IMR-90 (cell line): ENCODE results near the gene NBPF1. TPM values are rescaled to one million over a fixed set of nuclear protein-coding genes. Genes with fewer than 3 reads are reported as not detected.
"Not testable (repeated sequence)": the region's sequence is repeated elsewhere in the genome, so short reads cannot be mapped to it uniquely, and the experiment has no call there.

Experiments used
- ATAC-seq: fragments of 200-7000 bp; cut with Tn5 transposase; 2 replicates; pipeline ENCODE4 v1.9.1; 2020; ENCODE audit warnings: low read depth, mild to moderate bottlenecking, moderate library complexity
- BruUV-seq: library from RNA; stranded (reverse); fragments of 400-500 nt; replicated peaks from 2 replicates; lab custom pipeline; 2021; lab: Mats Ljungman, UMichigan
- CTCF ChIA-PET: fragments of 300-600 bp; formaldehyde crosslinking; extraction: SDS; loops from one replicate; lab custom pipeline; 2021; ENCODE audit warnings: antibody characterized with exemption; lab: Yijun Ruan, JAX
- POLR2A ChIA-PET: fragments of 300-600 bp; sonication (Branson Sonifier 250); formaldehyde crosslinking; loops from one replicate; lab custom pipeline; 2022; ENCODE audit warnings: antibody characterized with exemption; ENCODE audit not compliant: unreplicated experiment; lab: Charles Lee
- DNase-seq: peaks from one replicate; pipeline ENCODE4 v3.0.0; 2013
- H2AFZ ChIP-seq: replicated peaks from 2 replicates; pipeline ENCODE3; 2013; ENCODE audit warnings: low read length, mild to moderate bottlenecking; ENCODE audit not compliant: poor library complexity
- H2AK5ac ChIP-seq: 2 replicates; pipeline ENCODE4 v1.6.1; 2013; ENCODE audit warnings: low read depth, low read length, inconsistent platforms
- H2AK9ac ChIP-seq: replicated peaks from 2 replicates; pipeline ENCODE3; 2013; ENCODE audit warnings: mild to moderate bottlenecking, low read depth, low read length, moderate library complexity; ENCODE audit not compliant: poor library complexity
- H2BK120ac ChIP-seq: 2 replicates; pipeline ENCODE4 v1.6.1; 2013; ENCODE audit warnings: low read depth, low read length, inconsistent platforms
- H2BK15ac ChIP-seq: 3 replicates; pipeline ENCODE4 v1.6.1; 2013; ENCODE audit warnings: low read depth, low read length, inconsistent platforms
- H2BK20ac ChIP-seq: 2 replicates; pipeline ENCODE4 v1.6.1; 2013; ENCODE audit warnings: low read depth, mild to moderate bottlenecking, inconsistent platforms, low read length, moderate library complexity
- H2BK5ac ChIP-seq: 2 replicates; pipeline ENCODE4 v1.6.1; 2013; ENCODE audit warnings: mild to moderate bottlenecking, low read depth, low read length, inconsistent platforms; ENCODE audit not compliant: poor library complexity, severe bottlenecking
- H3K14ac ChIP-seq: replicated peaks from 2 replicates; pipeline ENCODE4 v1.6.1; 2013; ENCODE audit warnings: low read depth, low read length, inconsistent platforms
- H3K18ac ChIP-seq: 2 replicates; pipeline ENCODE4 v1.6.1; 2013; ENCODE audit warnings: low read depth, low read length, control low read depth
- H3K23ac ChIP-seq: 2 replicates; pipeline ENCODE4 v1.6.1; 2013; ENCODE audit warnings: low read depth, low read length, inconsistent platforms
- H3K27ac ChIP-seq: 2 replicates; pipeline ENCODE4 v1.5.1; 2013; ENCODE audit warnings: mild to moderate bottlenecking, control low read depth, low read length; ENCODE audit not compliant: insufficient read depth
- H3K27me3 ChIP-seq: 2 replicates; pipeline ENCODE4 v1.6.1; 2013; ENCODE audit warnings: low read length; ENCODE audit not compliant: control insufficient read depth, insufficient read depth
- H3K36me3 ChIP-seq: 2 replicates; pipeline ENCODE4 v1.6.1; 2013; ENCODE audit warnings: low read length, mixed read lengths; ENCODE audit not compliant: control insufficient read depth, insufficient read depth
- H3K4ac ChIP-seq: 2 replicates; pipeline ENCODE4 v1.6.1; 2013; ENCODE audit warnings: low read depth, low read length, inconsistent platforms
- H3K4me1 ChIP-seq: 2 replicates; pipeline ENCODE4 v1.6.1; 2013; ENCODE audit warnings: low read length, mixed read lengths; ENCODE audit not compliant: control insufficient read depth, insufficient read depth
- H3K4me2 ChIP-seq: 2 replicates; pipeline ENCODE4 v1.6.1; 2013; ENCODE audit warnings: low read depth, mild to moderate bottlenecking, control low read depth, low read length, moderate library complexity
- H3K4me3 ChIP-seq: 2 replicates; pipeline ENCODE4 v1.5.1; 2013; ENCODE audit warnings: low read depth, mild to moderate bottlenecking, control low read depth, low read length, moderate library complexity; ENCODE audit not compliant: insufficient read depth
- H3K56ac ChIP-seq: 2 replicates; pipeline ENCODE4 v1.6.1; 2013; ENCODE audit warnings: low read length, inconsistent platforms; ENCODE audit not compliant: insufficient read depth; ENCODE audit errors: extremely low read depth
- H3K79me1 ChIP-seq, 2 experiments: 2 replicates each; pipeline ENCODE4 v1.6.1; 2013; ENCODE audit warnings: low read length in 2 of 2, inconsistent platforms in 1 of 2, low read depth in 1 of 2
- H3K9ac ChIP-seq: 2 replicates; pipeline ENCODE4 v1.6.1; 2013; ENCODE audit warnings: low read depth, low read length, control low read depth
- H3K9me1 ChIP-seq: 2 replicates; pipeline ENCODE4 v1.6.1; 2013; ENCODE audit warnings: low read length, inconsistent platforms; ENCODE audit not compliant: insufficient read depth
- H3K9me3 ChIP-seq: 2 replicates; pipeline ENCODE4 v1.6.1; 2013; ENCODE audit warnings: low read length; ENCODE audit not compliant: control insufficient read depth, insufficient read depth
- H4K20me1 ChIP-seq: 2 replicates; pipeline ENCODE4 v1.6.1; 2013; ENCODE audit warnings: low read length, inconsistent platforms; ENCODE audit not compliant: insufficient read depth
- H4K5ac ChIP-seq: 2 replicates; pipeline ENCODE4 v1.6.1; 2013; ENCODE audit warnings: mild to moderate bottlenecking, low read depth, low read length, control low read depth
- H4K8ac ChIP-seq, 2 experiments: 2 replicates each; pipeline ENCODE4 v1.6.1; 2013; ENCODE audit warnings: low read depth in 2 of 2, low read length in 2 of 2, control low read depth in 1 of 2, inconsistent platforms in 1 of 2
- H4K91ac ChIP-seq: 2 replicates; pipeline ENCODE4 v1.6.1; 2013; ENCODE audit warnings: low read depth, low read length, inconsistent platforms; ENCODE audit not compliant: insufficient read depth
- WGBS, 2 experiments: methylation state at CpG; one replicate each; pipeline versions ENCODE4 v1.1.5 to v1.1.7; 2013; ENCODE audit warnings: missing lambda C conversion rate in 2 of 2; ENCODE audit not compliant: insufficient read length in 1 of 2; ENCODE audit errors: extremely low coverage in 2 of 2; 5-methylcytosine and 5-hydroxymethylcytosine counted together
- dilution Hi-C: fragments of 300-500 bp; cut with HindIII; formaldehyde crosslinking; loops from one replicate; pipeline ENCODE4 v1.14.3; 2018; ENCODE audit warnings: low sequenced_read_pairs; ENCODE audit not compliant: unreplicated experiment
- in situ Hi-C: fragments of 300-500 bp; cut with MboI; formaldehyde crosslinking; loops from 3 replicates; pipeline ENCODE4 v1.14.3; 2019; ENCODE audit warnings: low sequenced_read_pairs, inconsistent platforms, mixed read lengths
- intact Hi-C: fragments of 100-400 bp; cut with micrococcal nuclease; formaldehyde crosslinking; loops from 2 replicates; pipeline ENCODE4 v1.10.0; 2022
- polyA plus RNA-seq, 3 experiments: library from polyadenylated mRNA; depleted of rRNA; stranded (reverse); fragments of >200 nt; gene quantifications; 2 replicates each; pipeline ENCODE4 v1.2.3, GENCODE V29; 2012; ENCODE audit warnings: low replicate concordance in 1 of 3
- total RNA-seq: library from RNA; depleted of rRNA; stranded (reverse); fragments of >200 nt; gene quantifications from 2 replicates; pipeline ENCODE4 v1.2.3, GENCODE V29; 2012

Gene NBPF1
- total and polyA plus RNA-seq, 2 of the 4 experiments (the other 2 are of a cell fraction): 18.8 to 25.3 TPM

GRCh38 chr1:16656981-16657683 lies 43.8 kb upstream of the NBPF1 start:
- DNase-seq, H3K36me3 ChIP-seq, H2AK9ac ChIP-seq, H4K91ac ChIP-seq, H3K4me2 ChIP-seq, BruUV-seq, H3K9ac ChIP-seq, H3K4me1 ChIP-seq, H3K79me1 ChIP-seq, H3K23ac ChIP-seq, H3K4ac ChIP-seq, H2AFZ ChIP-seq, H2AK5ac ChIP-seq, CTCF ChIA-PET, H2BK20ac ChIP-seq, H3K18ac ChIP-seq, dilution Hi-C loops, POLR2A ChIA-PET, ATAC-seq, H4K8ac ChIP-seq, H3K56ac ChIP-seq, H3K27me3 ChIP-seq, H3K9me3 ChIP-seq, in situ Hi-C loops, H3K9me1 ChIP-seq, H3K27ac ChIP-seq, H3K4me3 ChIP-seq, H3K14ac ChIP-seq, H2BK5ac ChIP-seq, H4K5ac ChIP-seq, H4K20me1 ChIP-seq, intact Hi-C loops, H2BK120ac ChIP-seq, H2BK15ac ChIP-seq: not testable (repeated sequence)
- no CpG with 5 or more reads among the region's 14 CpGs for WGBS, 2 experiments

DNA sequence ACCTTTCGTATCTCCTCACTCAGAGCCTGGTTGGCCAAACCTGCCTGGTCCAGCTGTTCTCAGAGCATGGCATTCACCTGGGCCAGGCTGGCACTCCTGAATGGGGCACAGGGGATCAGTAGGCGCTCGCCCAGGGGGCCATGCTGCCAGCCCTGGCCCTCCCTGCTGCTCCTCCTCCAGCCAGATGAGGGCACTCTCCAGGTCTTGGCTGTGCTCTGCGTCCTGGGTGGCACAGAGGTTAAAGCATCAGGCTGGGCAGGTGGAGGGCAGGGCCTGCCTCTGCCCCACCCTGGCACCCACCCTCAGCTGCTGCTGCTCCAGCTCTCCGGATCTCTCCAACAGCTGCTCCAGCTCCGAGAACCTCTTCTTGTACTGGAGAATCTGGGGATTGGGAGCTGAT lies 43.2 kb upstream of the NBPF1 start:
- WGBS, 2 experiments: no CpG with 5 or more reads among the region's 6 CpGs
- dilution Hi-C loops, H4K8ac ChIP-seq, H3K27me3 ChIP-seq, H3K18ac ChIP-seq, H2AK5ac ChIP-seq, H4K5ac ChIP-seq, H2BK15ac ChIP-seq, H2BK120ac ChIP-seq, H4K20me1 ChIP-seq, H2AK9ac ChIP-seq, H2BK20ac ChIP-seq, H2BK5ac ChIP-seq, H3K79me1 ChIP-seq, H3K9me3 ChIP-seq, H3K4me2 ChIP-seq, in situ Hi-C loops, H3K14ac ChIP-seq, H3K36me3 ChIP-seq, H3K9me1 ChIP-seq, intact Hi-C loops, BruUV-seq, H3K27ac ChIP-seq, H3K4ac ChIP-seq, H3K4me1 ChIP-seq, H3K56ac ChIP-seq, H3K23ac ChIP-seq, H2AFZ ChIP-seq, CTCF ChIA-PET, H3K9ac ChIP-seq, H3K4me3 ChIP-seq, POLR2A ChIA-PET, H4K91ac ChIP-seq, ATAC-seq, DNase-seq: not testable (repeated sequence)
